HEK293T (cell line): ENCODE data around the gene CDCP2.
"Not testable (repeated sequence)": the region's sequence is repeated elsewhere in the genome, so short reads cannot be mapped to it uniquely, and the experiment has no call there.

ENCODE experiments used
- CTCF ChIA-PET: fragments of 350-600 bp; formaldehyde crosslinking; extraction: SDS; loops from one replicate; lab custom pipeline; 2021; ENCODE audit warnings: antibody characterized with exemption, inconsistent platforms; lab: Yijun Ruan, JAX
- POLR2A ChIA-PET: fragments of 350-600 bp; formaldehyde crosslinking; extraction: SDS; loops from one replicate; lab custom pipeline; 2020; ENCODE audit warnings: antibody characterized with exemption, inconsistent platforms; lab: Yijun Ruan, JAX
- DNase-seq: peaks from one replicate; pipeline ENCODE4 v3.0.0; 2012; ENCODE audit warnings: mixed read lengths; ENCODE audit errors: extremely low spot score
- ARNT ChIP-seq: fragments of 450-650 bp; IDR thresholded peaks from 2 replicates; pipeline ENCODE4 v1.6.1; 2017; ENCODE audit warnings: mild to moderate bottlenecking
- BHLHE40 ChIP-seq: fragments of 450-650 bp; IDR thresholded peaks from 2 replicates; pipeline ENCODE4 v1.6.1; 2016; ENCODE audit warnings: mild to moderate bottlenecking, moderate library complexity, borderline replicate concordance
- CTBP1 ChIP-seq: fragments of 450-650 bp; IDR thresholded peaks from 2 replicates; pipeline ENCODE4 v1.6.1; 2016; ENCODE audit warnings: borderline replicate concordance
- ELF4 ChIP-seq: fragments of 450-650 bp; IDR thresholded peaks from 2 replicates; pipeline ENCODE4 v1.6.1; 2017; ENCODE audit warnings: antibody characterized with exemption
- FOXA1 ChIP-seq: fragments of 450-650 bp; IDR thresholded peaks from 2 replicates; pipeline ENCODE4 v1.6.1; 2016; ENCODE audit warnings: mild to moderate bottlenecking
- FOXK2 ChIP-seq: fragments of 450-650 bp; IDR thresholded peaks from 2 replicates; pipeline ENCODE4 v1.6.1; 2016; ENCODE audit warnings: mild to moderate bottlenecking
- FOXM1 ChIP-seq: fragments of 450-650 bp; IDR thresholded peaks from 2 replicates; pipeline ENCODE4 v1.6.1; 2017; ENCODE audit warnings: mild to moderate bottlenecking, borderline replicate concordance
- HDGF ChIP-seq: fragments of 450-650 bp; IDR thresholded peaks from 2 replicates; pipeline ENCODE4 v1.6.1; 2017; ENCODE audit warnings: antibody characterized with exemption, borderline replicate concordance
- L3MBTL2 ChIP-seq: fragments of 450-650 bp; conservative IDR thresholded peaks from 2 replicates; pipeline ENCODE4 v1.6.1; 2016; ENCODE audit warnings: mild to moderate bottlenecking
- LEF1 ChIP-seq: fragments of 450-650 bp; IDR thresholded peaks from 2 replicates; pipeline ENCODE4 v1.6.1; 2017; ENCODE audit warnings: mild to moderate bottlenecking, borderline replicate concordance
- NFRKB ChIP-seq: fragments of 450-650 bp; IDR thresholded peaks from 2 replicates; pipeline ENCODE4 v1.6.1; 2016; ENCODE audit warnings: mild to moderate bottlenecking, moderate library complexity
- PKNOX1 ChIP-seq: fragments of 450-650 bp; IDR thresholded peaks from 2 replicates; pipeline ENCODE4 v1.6.1; 2016
- SP1 ChIP-seq: fragments of 450-650 bp; IDR thresholded peaks from 2 replicates; pipeline ENCODE4 v1.6.1; 2017
- SUZ12 ChIP-seq: fragments of 450-650 bp; IDR thresholded peaks from 2 replicates; pipeline ENCODE4 v1.6.1; 2016; ENCODE audit warnings: mild to moderate bottlenecking
- TARDBP ChIP-seq: fragments of 450-650 bp; IDR thresholded peaks from 2 replicates; pipeline ENCODE4 v1.6.1; 2016
- ZNF384 ChIP-seq: fragments of 450-650 bp; IDR thresholded peaks from 2 replicates; pipeline ENCODE4 v1.6.1; 2016

Gene CDCP2

GRCh38 chr1:54103414-54103813 lies 49.4 kb downstream of the CDCP2 start:
- TF ChIP-seq TARDBP (no peak), PKNOX1 (no peak), ARNT (no peak), SUZ12 (no peak), FOXA1 (no peak), CTBP1 (no peak), BHLHE40 (no peak)
- DNase-seq = no peak
- CTCF ChIA-PET = no interaction called here
- POLR2A ChIA-PET = no interaction called here

- no peak for DNase-seq
- TF ChIP-seq SUZ12 = no peak
- no peak for TF ChIP-seq ARNT
- TF ChIP-seq NFRKB = no peak
- no peak for TF ChIP-seq ELF4
- TF ChIP-seq ZNF384 = no peak
- no peak for TF ChIP-seq PKNOX1
- no peak for TF ChIP-seq FOXM1
- TF ChIP-seq LEF1 = no peak
- TF ChIP-seq HDGF = no peak
- TF ChIP-seq FOXK2 = no peak
- TF ChIP-seq BHLHE40 = no peak
- no peak for TF ChIP-seq TARDBP
- no peak for TF ChIP-seq L3MBTL2
- ChIA-PET CTCF (no interaction called here), POLR2A (no interaction called here)
These were observed 52.3 kb downstream of the CDCP2 start for GRCh38 chr1:54100500-54100899.

- CTCF ChIA-PET = interaction anchor here (0.8 kb wide), 1 partner anchor 13 kb away, joined by 3 read pairs; no protein-coding TSS in a partner anchor
- TF ChIP-seq ELF4 (no peak), BHLHE40 (no peak), ARNT (no peak), PKNOX1 (no peak)
- no peak for DNase-seq
- POLR2A ChIA-PET = no interaction called here
These were observed 53.7 kb downstream of the CDCP2 start for GRCh38 chr1:54099061-54099610.

GRCh38 chr1:54096877-54097240 lies 55.9 kb downstream of the CDCP2 start:
- ChIA-PET POLR2A (no interaction called here), CTCF (no interaction called here)

GRCh38 chr1:54096227-54096876 lies 56.4 kb downstream of the CDCP2 start:
- ChIA-PET POLR2A (no interaction called here), CTCF (no interaction called here)
- TF ChIP-seq TARDBP (no peak), HDGF (no peak), SP1 (no peak), FOXA1 (no peak), CTBP1 (no peak), FOXK2 (no peak), PKNOX1 (no peak), SUZ12 (no peak), ELF4 (no peak), ZNF384 (no peak), NFRKB (no peak), L3MBTL2 (no peak), ARNT (no peak), LEF1 (no peak), FOXM1 (no peak), BHLHE40 (no peak)
- no peak for DNase-seq

More at GRCh38 chr1:54096877-54097240, 55.9 kb downstream of the CDCP2 start:
- TF ChIP-seq LEF1 (no peak), SUZ12 (no peak), BHLHE40 (no peak), FOXM1 (no peak), HDGF (no peak), ELF4 (no peak), NFRKB (no peak), FOXK2 (no peak), FOXA1 (no peak)
- DNase-seq = no peak

GRCh38 chr1:54095546-54096226 lies 57.1 kb downstream of the CDCP2 start:
- POLR2A ChIA-PET = no interaction called here
- no peak for DNase-seq
- no peak for TF ChIP-seq SUZ12
- no peak for TF ChIP-seq FOXK2
- CTCF ChIA-PET = interaction anchor here (1.0 kb wide), 1 partner anchor 9 kb away, joined by 3 read pairs; no protein-coding TSS in a partner anchor

- POLR2A ChIA-PET, DNase-seq: not testable (repeated sequence)
- CTCF ChIA-PET = interaction anchor here (1.0 kb wide), 1 partner anchor 8 kb away, joined by 3 read pairs; no protein-coding TSS in a partner anchor
These were observed 58.1 kb downstream of the CDCP2 start for GRCh38 chr1:54094730-54095105.
